Frontal cortex (tissue), 4 donors: ENCODE measurements around the gene UBE3B. TPM values are rescaled to one million over a fixed set of nuclear protein-coding genes. Genes with fewer than 3 reads are reported as not detected.

ENCODE experiments used
- DNase-seq, 2 donors: peaks; one replicate each; pipeline ENCODE4 v3.0.0; 2012; ENCODE audit warnings: low spot score in 2 of 2
- FAIRE-seq: peaks from 2 replicates; lab custom pipeline; 2012; peaks lifted over from hg19 to GRCh38; lab: Jason Lieb, UNC
- total RNA-seq: library from RNA; depleted of rRNA; stranded (reverse); fragments of >200 nt; gene quantifications from one replicate; pipeline ENCODE4 v1.2.3, GENCODE V29; 2014
- donor health status: control.
- donor health status: control.
- donor health status: control.

The UBE3B gene
- total RNA-seq, 1 donor from 2014 or later, result 15.5 TPM

- FAIRE-seq (no peak), DNase-seq (no peak)
Measured at GRCh38 chr12:109581334-109581691, 103.9 kb downstream of the UBE3B start.

- FAIRE-seq, result no peak
- no peak for DNase-seq
Measured at GRCh38 chr12:109581856-109582255, 104.4 kb downstream of the UBE3B start.

- no peak for DNase-seq
- FAIRE-seq, result no peak
Measured at GRCh38 chr12:109582636-109583035, 105.2 kb downstream of the UBE3B start.

GRCh38 chr12:109583733-109584132, 106.3 kb downstream of the UBE3B start:
- no peak for FAIRE-seq
- no peak for DNase-seq

Other genes with a start within 250 kb of the UBE3B start
- gene FOXN4, start 168.3 kb upstream of the UBE3B start, total RNA-seq, result under 0.01 TPM
- under 0.01 TPM for gene MYO1H, start 129.7 kb upstream of the UBE3B start, total RNA-seq
- gene KCTD10, start 334 bp upstream of the UBE3B start, total RNA-seq, result 42.8 TPM
- 13.9 TPM for gene MMAB, start 95.9 kb downstream of the UBE3B start, total RNA-seq
- 14.3 TPM for gene MVK, start 96.2 kb downstream of the UBE3B start, total RNA-seq
- 2.9 TPM for gene FAM222A, start 236.2 kb downstream of the UBE3B start, total RNA-seq